HG02938 (cell line): ENCODE results near the gene PLXNC1.

ENCODE experiments used
- ATAC-seq: cut with Tn5 transposase; IDR thresholded peaks from one replicate; pipeline ENCODE4 v1.9.1; 2021; ENCODE audit warnings: mild to moderate bottlenecking, moderate library complexity; ENCODE audit not compliant: unreplicated experiment

PLXNC1 gene

GRCh38 chr12:94157181-94157580 is 8.8 kb downstream of the PLXNC1 start:
- no peak for ATAC-seq

DNA sequence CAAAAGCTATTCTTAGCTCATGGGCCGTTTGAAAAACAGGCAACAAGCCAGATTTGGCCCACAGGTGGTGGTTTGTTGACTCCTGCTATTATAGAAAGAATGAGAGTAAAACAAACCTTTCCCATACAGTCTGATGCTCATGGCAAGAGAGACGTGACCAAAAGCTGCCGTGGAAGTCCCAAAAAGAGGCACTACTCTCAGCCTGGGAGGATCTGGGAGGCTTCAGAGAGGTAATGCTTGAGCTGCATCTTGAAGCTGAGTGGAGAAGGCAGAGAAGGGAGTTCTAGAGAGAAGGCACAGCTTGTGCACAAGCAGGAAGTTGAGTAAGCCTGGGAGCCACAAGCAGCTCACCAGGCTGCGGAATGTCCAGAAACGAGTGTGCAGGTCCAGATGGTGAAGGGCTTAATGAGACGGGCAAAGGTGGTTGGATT is 9.6 kb downstream of the PLXNC1 start:
- peak; percentile 70 for ATAC-seq

DNA sequence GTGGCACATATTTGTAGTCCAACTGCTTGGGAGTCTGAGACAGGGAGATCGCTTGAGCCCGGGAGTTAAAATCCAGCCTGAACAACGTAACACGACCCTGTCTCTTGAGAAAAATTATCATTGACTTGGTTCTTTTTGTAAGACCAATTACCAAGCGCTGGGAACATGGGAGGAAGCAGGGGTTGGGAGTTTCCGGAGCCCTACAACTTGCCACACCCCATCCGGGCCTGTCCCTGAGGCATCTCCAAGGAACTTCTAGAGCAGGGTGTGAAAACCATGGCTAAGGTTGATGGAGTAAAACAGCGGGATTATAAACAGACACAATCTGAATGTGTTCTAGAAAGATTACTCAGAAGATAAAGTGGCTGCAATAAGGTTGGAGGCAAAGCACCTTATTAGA is 10.3 kb downstream of the PLXNC1 start:
- no peak for ATAC-seq

- no peak for ATAC-seq
Observed at GRCh38 chr12:94162108-94162507, 13.7 kb downstream of the PLXNC1 start.

DNA sequence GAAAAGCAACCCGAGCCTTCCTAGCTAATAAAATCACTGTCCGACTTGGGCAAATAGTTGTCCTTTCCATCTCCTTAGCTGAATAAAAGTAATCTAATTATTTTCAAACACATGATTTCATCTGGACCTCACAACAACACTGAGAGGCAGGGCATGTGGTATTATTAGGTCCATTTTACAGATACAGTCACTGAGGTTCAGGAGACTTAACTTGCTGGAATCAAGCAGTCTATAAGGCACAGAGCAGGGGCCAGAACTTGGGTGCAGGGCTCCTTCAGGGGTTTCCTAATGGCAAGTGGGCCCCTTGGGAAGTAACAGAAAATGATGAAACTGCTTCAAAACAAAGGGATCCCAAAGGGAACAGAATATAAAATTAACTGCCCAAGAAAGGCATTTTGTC is 15.5 kb downstream of the PLXNC1 start:
- ATAC-seq, result no peak

DNA sequence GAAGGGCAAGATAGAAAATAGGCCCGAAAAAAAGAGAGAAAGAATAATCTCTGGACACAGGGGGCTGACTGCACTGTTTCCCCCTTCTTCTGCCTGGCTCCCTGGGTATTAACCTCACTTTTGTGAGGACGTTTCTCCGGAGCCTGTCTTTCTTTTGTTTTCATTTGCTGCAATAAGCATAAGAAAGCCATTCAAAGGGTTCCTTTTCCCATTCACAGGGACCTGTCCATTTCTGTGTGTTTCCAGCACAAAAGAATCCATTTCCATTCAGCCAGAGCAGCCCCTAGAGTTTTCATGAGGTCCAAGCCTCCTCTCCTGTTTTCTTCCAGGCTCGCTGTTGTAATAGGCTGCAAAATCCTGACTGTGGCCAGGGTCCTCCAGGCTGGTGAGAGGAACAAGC is 16.8 kb downstream of the PLXNC1 start:
- ATAC-seq, result no peak

GRCh38 chr12:94165670-94166364 is 17.4 kb downstream of the PLXNC1 start:
- ATAC-seq, result no peak

DNA sequence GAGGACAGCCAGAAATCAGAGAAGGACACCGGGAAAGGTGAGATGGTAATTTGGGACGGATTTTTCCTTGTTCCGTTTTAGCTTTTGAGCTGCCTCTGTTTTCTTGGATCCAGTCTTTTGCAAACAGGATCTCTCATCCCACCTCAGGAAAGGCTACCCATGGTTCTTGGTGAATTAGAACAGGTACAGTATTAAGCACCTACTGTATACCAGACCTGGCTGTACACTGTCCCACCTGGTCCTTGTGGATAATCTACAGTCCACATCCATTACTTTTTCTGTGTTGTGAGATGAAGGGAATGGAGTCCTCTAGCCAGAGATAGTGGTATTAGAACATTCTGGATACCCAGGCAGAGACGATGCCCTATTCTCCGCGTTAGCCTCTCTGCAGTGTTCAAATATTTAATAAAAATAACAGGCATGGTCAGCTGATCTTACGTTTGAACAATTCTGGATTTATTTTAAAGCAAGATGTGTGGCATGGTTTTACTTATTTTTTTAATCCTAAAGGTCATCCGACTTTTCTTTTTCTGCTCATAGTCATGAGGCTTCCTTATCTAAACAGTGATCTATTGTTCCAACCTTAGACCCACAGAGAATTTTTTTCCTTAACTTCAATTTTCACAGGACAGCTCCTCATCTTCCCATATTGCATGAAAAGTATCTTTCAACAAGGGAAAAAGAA is 18.8 kb downstream of the PLXNC1 start:
- ATAC-seq, result no peak

DNA sequence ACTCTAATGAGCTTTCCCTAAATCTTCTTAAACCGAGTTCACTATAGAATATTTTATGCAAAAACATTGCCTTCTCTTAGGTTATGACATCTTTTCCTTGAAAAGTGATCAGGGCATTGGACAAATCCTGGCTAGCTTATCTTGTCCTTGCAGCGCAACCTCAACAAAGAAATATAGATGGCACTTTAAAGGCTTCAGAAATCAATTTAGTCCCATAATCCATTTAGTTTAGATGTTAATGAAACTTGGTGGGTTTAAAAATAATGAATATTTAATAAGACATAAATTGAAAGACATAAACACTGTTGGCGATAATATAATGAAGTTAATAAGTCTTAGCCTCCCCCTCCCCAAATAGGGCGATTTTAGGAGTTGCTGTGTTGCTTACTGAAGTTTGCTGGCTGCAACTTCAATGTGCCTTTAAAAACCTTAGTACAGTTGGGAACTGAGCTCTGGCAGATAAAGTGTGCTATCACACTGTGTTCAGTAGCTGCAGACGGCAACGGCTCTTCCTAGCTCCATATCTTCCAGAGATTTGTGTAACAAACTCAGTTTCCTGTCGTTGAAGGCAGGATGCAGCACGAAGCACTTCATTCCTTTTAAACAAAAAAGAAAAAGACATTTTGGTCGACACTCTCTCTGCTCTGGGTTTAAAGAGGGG is 19.5 kb downstream of the PLXNC1 start:
- ATAC-seq, result no peak

DNA sequence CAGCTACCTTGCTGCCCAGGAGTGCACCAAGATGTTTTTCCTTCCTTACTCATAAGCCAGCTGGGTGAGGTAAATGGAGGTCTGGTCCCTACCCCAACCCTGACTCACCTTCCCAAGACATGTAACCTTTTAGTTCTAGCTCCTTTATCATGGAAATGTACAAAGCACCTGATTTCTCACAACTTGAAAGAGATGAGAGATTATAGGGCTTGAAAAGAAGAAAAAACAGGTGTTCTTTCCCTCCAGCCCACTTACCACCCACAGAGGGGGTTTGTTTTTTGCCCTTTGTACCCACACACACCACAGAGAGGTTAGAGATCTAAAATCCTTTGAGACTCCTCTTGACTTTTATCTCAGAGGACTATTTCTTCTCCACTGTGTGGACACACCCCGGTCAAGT is 21.1 kb downstream of the PLXNC1 start:
- no peak for ATAC-seq

GRCh38 chr12:94169966-94170689 is 21.8 kb downstream of the PLXNC1 start:
- no peak for ATAC-seq

- no peak for ATAC-seq
Observed at GRCh38 chr12:94170690-94171594, 22.6 kb downstream of the PLXNC1 start.

DNA sequence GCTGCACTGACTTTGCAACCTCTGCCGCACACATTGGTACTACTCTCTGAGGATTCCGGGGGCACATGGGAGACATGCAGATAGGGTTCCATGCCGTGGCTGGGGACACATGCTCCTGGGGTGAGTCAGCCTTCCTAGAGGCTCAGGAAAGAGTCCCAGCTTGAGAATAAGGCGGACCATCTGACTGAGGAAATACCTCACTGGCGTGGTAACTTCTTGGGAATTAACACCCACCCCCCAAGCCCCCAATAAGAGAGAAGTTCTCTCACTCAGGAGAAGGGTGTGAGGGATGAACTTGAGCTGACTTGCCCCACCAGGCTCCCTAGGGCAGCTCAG is 23.2 kb downstream of the PLXNC1 start:
- ATAC-seq, result no peak

GRCh38 chr12:94172031-94172430 is 23.7 kb downstream of the PLXNC1 start:
- ATAC-seq, result no peak

DNA sequence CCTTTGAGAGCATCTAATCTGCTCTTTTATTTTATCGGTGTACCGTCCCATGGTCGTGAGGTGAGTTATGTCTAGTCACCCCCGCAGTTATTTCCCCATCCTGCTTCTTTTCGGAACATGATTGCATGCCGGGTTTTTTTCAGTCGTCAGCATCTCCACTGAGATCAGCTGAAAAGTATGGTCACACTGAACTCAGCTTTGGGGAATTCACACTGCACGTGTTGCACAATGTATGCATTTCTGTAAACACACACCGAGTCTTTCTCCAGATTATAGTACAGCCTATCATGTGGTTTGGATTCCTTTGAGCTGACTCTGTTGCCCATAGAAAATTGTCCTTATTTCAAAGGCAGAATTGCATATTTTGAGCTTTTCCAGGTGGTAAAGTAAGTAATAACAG is 24.6 kb downstream of the PLXNC1 start:
- no peak for ATAC-seq

- peak; percentile 60 for ATAC-seq
Observed at GRCh38 chr12:94173660-94174265, 25.4 kb downstream of the PLXNC1 start.

DNA sequence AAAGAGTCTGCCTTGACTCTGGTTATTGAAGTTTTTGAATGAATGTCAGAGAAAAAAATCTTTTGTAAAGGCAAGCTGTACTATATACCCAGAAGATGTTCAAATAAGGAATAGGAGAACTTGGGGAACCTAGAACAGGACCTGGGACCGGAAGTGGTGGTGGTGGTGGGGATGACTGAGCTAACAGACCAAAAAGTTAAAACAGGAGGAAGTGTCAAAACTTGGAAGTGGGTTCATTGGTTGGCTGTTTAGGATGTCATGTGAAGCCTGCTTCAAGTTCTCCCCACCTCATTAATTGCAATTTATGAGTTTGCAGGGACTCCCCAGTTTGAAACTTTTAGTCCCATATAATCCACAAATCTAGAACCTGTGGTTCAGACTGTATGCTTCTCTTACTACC is 26.2 kb downstream of the PLXNC1 start:
- no peak for ATAC-seq

DNA sequence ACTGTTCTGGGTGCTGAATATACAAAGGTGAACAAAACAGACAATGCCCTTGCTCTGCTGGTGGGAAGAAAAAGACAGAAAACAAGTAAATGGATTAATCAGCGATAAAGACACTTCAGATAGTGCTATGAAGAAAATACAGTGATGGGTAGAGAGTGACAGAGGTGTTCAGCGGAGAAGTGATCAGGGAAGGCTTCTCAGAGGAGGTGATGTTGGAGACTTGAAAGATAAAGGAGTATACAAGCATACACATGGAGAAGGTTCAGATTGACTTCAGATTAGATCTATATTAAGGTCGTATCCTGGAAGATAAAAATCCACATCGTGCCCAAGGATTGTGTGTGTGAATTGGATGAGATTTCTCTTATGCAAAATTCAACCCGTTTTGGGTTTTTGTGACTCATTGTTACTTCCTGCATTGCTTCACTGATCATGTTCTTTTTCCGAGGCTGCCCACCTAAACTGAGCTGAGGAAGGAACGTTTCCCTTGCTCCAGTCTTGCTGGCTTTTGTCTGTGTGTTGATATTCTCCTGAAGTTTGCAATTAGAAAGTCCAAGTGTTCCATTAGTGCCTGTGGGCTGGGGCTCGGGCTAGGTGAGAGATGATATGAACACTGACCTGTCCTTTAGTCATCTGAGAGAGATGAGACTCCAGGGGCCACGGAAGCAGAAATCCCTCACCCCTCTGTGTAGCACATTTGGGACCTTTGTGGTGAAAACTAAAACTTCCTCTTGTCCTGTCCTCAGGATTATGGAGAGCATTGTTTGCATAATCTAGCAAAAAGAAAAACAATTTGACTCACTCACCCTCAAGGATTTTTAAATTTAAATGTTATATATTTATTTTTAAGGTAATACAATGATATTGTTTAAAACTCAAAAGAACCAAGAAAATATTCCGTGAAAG is 27.6 kb downstream of the PLXNC1 start:
- ATAC-seq, result no peak

- no peak for ATAC-seq
Observed at GRCh38 chr12:94178054-94178453, 29.7 kb downstream of the PLXNC1 start.
